COR-L47 (cell line): ENCODE results near the gene FARSB.
A peak's percentile ranks its signal among the peaks of the same experiment; 100 is the strongest.

Source experiments
- DNase-seq: peaks from one replicate; lab custom pipeline; 2025; lab: John Stamatoyannopoulos, UW

The FARSB gene

GRCh38 chr2:222663479-222663878 is 7.6 kb upstream of the FARSB start:
- no peak for DNase-seq

GRCh38 chr2:222656526-222657446 is 894 bp upstream of the FARSB start:
- no peak for DNase-seq

GRCh38 chr2:222653280-222653679 is 2.6 kb downstream of the FARSB start:
- no peak for DNase-seq

GRCh38 chr2:222652491-222653255 is 3.2 kb downstream of the FARSB start:
- DNase-seq = no peak

- no peak for DNase-seq
These were observed 4.0 kb downstream of the FARSB start for GRCh38 chr2:222651718-222652418.

GRCh38 chr2:222649801-222650200 is 6.1 kb downstream of the FARSB start:
- no peak for DNase-seq

GRCh38 chr2:222646008-222646407 is 9.9 kb downstream of the FARSB start:
- no peak for DNase-seq

- no peak for DNase-seq
These were observed 12.8 kb downstream of the FARSB start for GRCh38 chr2:222643134-222643533.

- no peak for DNase-seq
These were observed 14.6 kb downstream of the FARSB start for GRCh38 chr2:222641336-222641735.

GRCh38 chr2:222637067-222637466 is 18.8 kb downstream of the FARSB start:
- DNase-seq = no peak

- DNase-seq = no peak
These were observed 20.6 kb downstream of the FARSB start for GRCh38 chr2:222635295-222635694.

- DNase-seq = no peak
These were observed 28.1 kb downstream of the FARSB start for GRCh38 chr2:222627764-222628163.

GRCh38 chr2:222623756-222624309 is 32.1 kb downstream of the FARSB start:
- no peak for DNase-seq

- no peak for DNase-seq
These were observed 33.0 kb downstream of the FARSB start for GRCh38 chr2:222622910-222623309.

- DNase-seq = no peak
These were observed 34.0 kb downstream of the FARSB start for GRCh38 chr2:222621893-222622292.

GRCh38 chr2:222615320-222615719 is 40.6 kb downstream of the FARSB start:
- DNase-seq = no peak

- peak; percentile 17 for DNase-seq
These were observed 42.1 kb downstream of the FARSB start for GRCh38 chr2:222613715-222614331.

- no peak for DNase-seq
These were observed 44.2 kb downstream of the FARSB start for GRCh38 chr2:222611684-222612083.

- no peak for DNase-seq
These were observed 45.1 kb downstream of the FARSB start for GRCh38 chr2:222610746-222611145.

- DNase-seq = no peak
These were observed 46.5 kb downstream of the FARSB start for GRCh38 chr2:222609381-222609780.

- no peak for DNase-seq
These were observed 47.8 kb downstream of the FARSB start for GRCh38 chr2:222608081-222608480.

- DNase-seq = no peak
These were observed 49.6 kb downstream of the FARSB start for GRCh38 chr2:222606306-222606705.
